ENCODE data around the gene AKIRIN1.
"Not testable (repeated sequence)": the region's sequence is repeated elsewhere in the genome, so short reads cannot be mapped to it uniquely, and the experiment has no call there.

DNA sequence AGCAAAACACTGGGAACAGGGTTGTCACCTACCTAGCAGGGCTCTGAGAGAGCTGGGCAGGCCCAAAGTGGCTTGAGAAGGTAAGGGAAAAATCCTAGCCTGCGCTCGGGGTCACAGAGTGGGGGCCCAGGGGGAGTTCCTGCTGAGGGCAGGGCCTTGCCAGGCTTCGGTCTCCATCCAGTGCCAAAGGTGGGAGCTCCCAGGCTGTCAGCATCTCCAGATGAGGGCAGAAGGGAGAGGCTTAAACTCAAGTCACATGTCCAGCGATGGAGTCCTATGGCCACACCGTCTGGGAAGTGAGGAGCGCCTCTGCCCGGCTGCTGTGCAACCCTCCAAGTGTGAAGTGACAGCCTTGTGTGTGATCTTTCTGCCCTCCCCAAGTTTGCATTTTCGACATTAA lies 23.9 kb downstream of the AKIRIN1 start:
- TF ChIP-seq, protein P1, sequence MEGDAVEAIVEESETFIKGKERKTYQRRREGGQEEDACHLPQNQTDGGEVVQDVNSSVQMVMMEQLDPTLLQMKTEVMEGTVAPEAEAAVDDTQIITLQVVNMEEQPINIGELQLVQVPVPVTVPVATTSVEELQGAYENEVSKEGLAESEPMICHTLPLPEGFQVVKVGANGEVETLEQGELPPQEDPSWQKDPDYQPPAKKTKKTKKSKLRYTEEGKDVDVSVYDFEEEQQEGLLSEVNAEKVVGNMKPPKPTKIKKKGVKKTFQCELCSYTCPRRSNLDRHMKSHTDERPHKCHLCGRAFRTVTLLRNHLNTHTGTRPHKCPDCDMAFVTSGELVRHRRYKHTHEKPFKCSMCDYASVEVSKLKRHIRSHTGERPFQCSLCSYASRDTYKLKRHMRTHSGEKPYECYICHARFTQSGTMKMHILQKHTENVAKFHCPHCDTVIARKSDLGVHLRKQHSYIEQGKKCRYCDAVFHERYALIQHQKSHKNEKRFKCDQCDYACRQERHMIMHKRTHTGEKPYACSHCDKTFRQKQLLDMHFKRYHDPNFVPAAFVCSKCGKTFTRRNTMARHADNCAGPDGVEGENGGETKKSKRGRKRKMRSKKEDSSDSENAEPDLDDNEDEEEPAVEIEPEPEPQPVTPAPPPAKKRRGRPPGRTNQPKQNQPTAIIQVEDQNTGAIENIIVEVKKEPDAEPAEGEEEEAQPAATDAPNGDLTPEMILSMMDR (IDR thresholded peaks at IDR 0.05): not testable (repeated sequence)
- TF ChIP-seq POLR2A (IDR thresholded peaks at IDR 0.05): not testable (repeated sequence)

Measured in suprapubic skin (tissue), 3 donors.